CD4-positive, alpha-beta T cell treated with Interleukin-21 for 1 hour (primary cell): ENCODE measurements around the gene LRRC10B.

Experiments
- DNase-seq: peaks from one replicate; pipeline ENCODE4 v3.0.0-alpha.2; 2020

Gene LRRC10B

GRCh38 chr11:61510166-61510919 is 1.8 kb downstream of the LRRC10B start:
- no peak for DNase-seq

GRCh38 chr11:61510974-61511373 is 2.4 kb downstream of the LRRC10B start:
- DNase-seq, result no peak

- DNase-seq, result no peak
Observed at GRCh38 chr11:61511383-61511782, 2.8 kb downstream of the LRRC10B start.

GRCh38 chr11:61512435-61512834 is 3.9 kb downstream of the LRRC10B start:
- no peak for DNase-seq

GRCh38 chr11:61513143-61513765 is 4.7 kb downstream of the LRRC10B start:
- DNase-seq, result no peak

- DNase-seq, result no peak
Observed at GRCh38 chr11:61514050-61514917, 5.7 kb downstream of the LRRC10B start.

- DNase-seq, result no peak
Observed at GRCh38 chr11:61515686-61516085, 7.1 kb downstream of the LRRC10B start.

GRCh38 chr11:61516191-61516590 is 7.6 kb downstream of the LRRC10B start:
- DNase-seq, result no peak

- DNase-seq, result peak; percentile 51
Observed at GRCh38 chr11:61516675-61517572, 8.4 kb downstream of the LRRC10B start.

GRCh38 chr11:61518032-61518795 is 9.7 kb downstream of the LRRC10B start:
- no peak for DNase-seq

- DNase-seq, result no peak
Observed at GRCh38 chr11:61522881-61523280, 14.3 kb downstream of the LRRC10B start.

- DNase-seq, result no peak
Observed at GRCh38 chr11:61524446-61524845, 15.9 kb downstream of the LRRC10B start.

GRCh38 chr11:61524963-61525587 is 16.5 kb downstream of the LRRC10B start:
- no peak for DNase-seq

GRCh38 chr11:61526229-61526628 is 17.7 kb downstream of the LRRC10B start:
- DNase-seq, result no peak

GRCh38 chr11:61526956-61527731 is 18.6 kb downstream of the LRRC10B start:
- no peak for DNase-seq

- no peak for DNase-seq
Observed at GRCh38 chr11:61528114-61528513, 19.6 kb downstream of the LRRC10B start.

- no peak for DNase-seq
Observed at GRCh38 chr11:61529537-61530225, 21.1 kb downstream of the LRRC10B start.

GRCh38 chr11:61531044-61531443 is 22.5 kb downstream of the LRRC10B start:
- no peak for DNase-seq

GRCh38 chr11:61532134-61533038 is 23.8 kb downstream of the LRRC10B start:
- peak; percentile 30 for DNase-seq
